H1 (cell line): ENCODE data around the gene CNR2. TPM values are rescaled to one million over a fixed set of nuclear protein-coding genes. Genes with fewer than 3 reads are reported as not detected.
A peak's percentile ranks its signal among the peaks of the same experiment; 100 is the strongest.

Experiments
- CTCF ChIA-PET: fragments of 300-600 bp; sonication (Branson Sonifier 250); formaldehyde crosslinking; loops from one replicate; lab custom pipeline; 2021; ENCODE audit not compliant: partially characterized antibody; lab: Charles Lee
- POLR2A ChIA-PET: fragments of 300-600 bp; sonication (Branson Sonifier 250); formaldehyde crosslinking; loops from one replicate; lab custom pipeline; 2021; ENCODE audit warnings: inconsistent platforms; ENCODE audit not compliant: partially characterized antibody; lab: Charles Lee
- DNase-seq, 2 experiments: peaks; one replicate each; pipeline versions ENCODE4 v3.0.0 to v3.0.0-alpha.2; 2010 to 2022; ENCODE audit warnings: low spot score in 2 of 2, low read depth in 1 of 2, mixed read lengths in 1 of 2
- FAIRE-seq: peaks from 2 replicates; lab custom pipeline; 2011; peaks lifted over from hg19 to GRCh38; lab: Jason Lieb, UNC
- H2AFZ ChIP-seq: 2 replicates; pipeline ENCODE4 v1.8.1; 2012; ENCODE audit warnings: low read length, inconsistent platforms
- H2AK5ac ChIP-seq: 2 replicates; pipeline ENCODE4 v1.6.1; 2013; ENCODE audit warnings: low read depth, low read length
- H2BK120ac ChIP-seq: replicated peaks from 2 replicates; pipeline ENCODE3; 2013; ENCODE audit warnings: low read depth, low read length, inconsistent platforms
- H2BK12ac ChIP-seq: 2 replicates; pipeline ENCODE4 v1.6.1; 2013; ENCODE audit warnings: low read depth, low read length
- H2BK15ac ChIP-seq: 2 replicates; pipeline ENCODE4 v1.6.1; 2013; ENCODE audit warnings: low read length
- H2BK20ac ChIP-seq: 2 replicates; pipeline ENCODE4 v1.6.1; 2013; ENCODE audit warnings: low read length
- H2BK5ac ChIP-seq: 2 replicates; pipeline ENCODE4 v1.6.1; 2013; ENCODE audit warnings: low read depth, low read length
- H3K14ac ChIP-seq: 2 replicates; pipeline ENCODE4 v1.6.1; 2013; ENCODE audit warnings: inconsistent platforms; ENCODE audit not compliant: insufficient read length
- H3K18ac ChIP-seq: 2 replicates; pipeline ENCODE4 v1.6.1; 2013; ENCODE audit warnings: low read length; ENCODE audit errors: extremely low read depth
- H3K23ac ChIP-seq: 2 replicates; pipeline ENCODE4 v1.6.1; 2013; ENCODE audit warnings: inconsistent platforms; ENCODE audit not compliant: insufficient read length
- H3K23me2 ChIP-seq: 2 replicates; pipeline ENCODE4 v1.6.1; 2013; ENCODE audit warnings: low read depth, low read length
- H3K27ac ChIP-seq: 2 replicates; pipeline ENCODE4 v1.6.1; 2011; ENCODE audit warnings: low read depth, low read length, inconsistent platforms
- H3K27me3 ChIP-seq, 4 experiments: replicated peaks in 1 of 4; 1 replicate in 1 of 4; 2 replicates in 3 of 4; pipeline versions ENCODE4 v1.6.1 to v1.8.1; 2011 to 2013; ENCODE audit warnings: low read length in 3 of 4, mild to moderate bottlenecking in 3 of 4, inconsistent platforms in 2 of 4, mixed read lengths in 2 of 4, moderate library complexity in 1 of 4; ENCODE audit not compliant: control insufficient read depth in 3 of 4, insufficient read depth in 3 of 4; ENCODE audit errors: extremely low read depth in 1 of 4
- H3K36me3 ChIP-seq, 4 experiments: 2 replicates each; pipeline versions ENCODE4 v1.6.1 to v1.8.1; 2011 to 2013; ENCODE audit warnings: mild to moderate bottlenecking in 4 of 4, low read length in 3 of 4, moderate library complexity in 2 of 4, control low read depth in 1 of 4, inconsistent platforms in 1 of 4; ENCODE audit not compliant: insufficient read depth in 4 of 4, control insufficient read depth in 2 of 4
- H3K4ac ChIP-seq: replicated peaks from 2 replicates; pipeline ENCODE3; 2013; ENCODE audit warnings: low read length, low read depth, mixed read lengths, inconsistent platforms; ENCODE audit not compliant: insufficient read length
- H3K4me1 ChIP-seq, 4 experiments: replicated peaks in 1 of 4; 1 replicate in 1 of 4; 2 replicates in 3 of 4; pipeline versions ENCODE4 v1.6.1 to v1.8.1; 2011 to 2013; ENCODE audit warnings: low read length in 3 of 4, inconsistent platforms in 2 of 4, mixed read lengths in 1 of 4; ENCODE audit not compliant: insufficient read depth in 4 of 4, control insufficient read depth in 3 of 4
- H3K4me2 ChIP-seq, 2 experiments: 2 replicates each; pipeline versions ENCODE4 v1.6.1 to v1.8.1; 2011 to 2013; ENCODE audit warnings: low read depth in 2 of 2, low read length in 2 of 2, control low read depth in 1 of 2, inconsistent platforms in 1 of 2, mild to moderate bottlenecking in 1 of 2; ENCODE audit not compliant: insufficient read depth in 1 of 2
- H3K4me3 ChIP-seq, 4 experiments: fragments of 200-600, 300-600 bp in 1 of 4; sonication (generic), shearing (Covaris generic), sonication (Bioruptor Twin) in 1 of 4; 2 replicates each; pipeline versions ENCODE4 v1.5.1 to v1.8.1; 2011 to 2016; ENCODE audit warnings: low read length in 4 of 4, low read depth in 3 of 4, control low read depth in 2 of 4, inconsistent platforms in 2 of 4, mild to moderate bottlenecking in 2 of 4, mixed read lengths in 1 of 4, moderate library complexity in 1 of 4; ENCODE audit not compliant: insufficient read depth in 2 of 4; ENCODE audit errors: extremely low read depth in 1 of 4
- H3K56ac ChIP-seq: replicated peaks from 2 replicates; pipeline ENCODE3; 2013; ENCODE audit warnings: low read depth, mild to moderate bottlenecking, mixed read lengths, low read length, inconsistent platforms; ENCODE audit not compliant: insufficient read length
- H3K79me1 ChIP-seq: 2 replicates; pipeline ENCODE4 v1.6.1; 2013; ENCODE audit warnings: low read depth, low read length, control low read depth
- H3K79me2 ChIP-seq, 2 experiments: 2 replicates each; pipeline versions ENCODE4 v1.6.1 to v1.8.1; 2012 to 2013; ENCODE audit warnings: low read length in 2 of 2, mild to moderate bottlenecking in 2 of 2, inconsistent platforms in 1 of 2; ENCODE audit not compliant: insufficient read depth in 2 of 2, control insufficient read depth in 1 of 2
- H3K9ac ChIP-seq, 4 experiments: replicated peaks in 1 of 4; 1 replicate in 1 of 4; 2 replicates in 3 of 4; pipeline versions ENCODE4 v1.6.1 to v1.8.1; 2011 to 2013; ENCODE audit warnings: low read depth in 3 of 4, low read length in 3 of 4, control low read depth in 2 of 4, mild to moderate bottlenecking in 2 of 4, moderate library complexity in 2 of 4, inconsistent platforms in 1 of 4; ENCODE audit errors: extremely low read depth in 1 of 4
- H3K9me3 ChIP-seq, 2 experiments: 2 replicates each; pipeline versions ENCODE4 v1.6.1 to v1.8.1; 2012 to 2013; ENCODE audit warnings: mild to moderate bottlenecking in 2 of 2, moderate library complexity in 2 of 2, control low read depth in 1 of 2, inconsistent platforms in 1 of 2, low read depth in 1 of 2, low read length in 1 of 2, mixed read lengths in 1 of 2; ENCODE audit not compliant: insufficient read depth in 2 of 2
- H4K20me1 ChIP-seq, 2 experiments: replicated peaks in 1 of 2; 2 replicates each; pipeline versions ENCODE3 to v1.8.1; 2011 to 2013; ENCODE audit warnings: inconsistent platforms in 2 of 2, low read length in 2 of 2, mild to moderate bottlenecking in 1 of 2; ENCODE audit not compliant: insufficient read depth in 2 of 2, control insufficient read depth in 1 of 2
- H4K5ac ChIP-seq: 2 replicates; pipeline ENCODE4 v1.6.1; 2013; ENCODE audit warnings: low read length, low read depth, mixed read lengths, inconsistent platforms; ENCODE audit not compliant: insufficient read length
- H4K8ac ChIP-seq: 2 replicates; pipeline ENCODE4 v1.8.0; 2013; ENCODE audit warnings: mild to moderate bottlenecking, moderate library complexity, low read length, inconsistent platforms; ENCODE audit not compliant: insufficient read depth; ENCODE audit errors: extremely low read depth
- H4K91ac ChIP-seq: replicated peaks from 2 replicates; pipeline ENCODE3; 2013; ENCODE audit warnings: low read length, mixed read lengths, inconsistent platforms; ENCODE audit not compliant: insufficient read length
- GABPA ChIP-seq: IDR thresholded peaks from 2 replicates; pipeline ENCODE4 v1.6.1; 2011; ENCODE audit warnings: mild to moderate bottlenecking, low read length, moderate library complexity, borderline replicate concordance; ENCODE audit not compliant: insufficient read depth
- SAP30 ChIP-seq: fragments of 300-600 bp; sonication (generic); IDR thresholded peaks from 2 replicates; pipeline ENCODE4 v1.7.1; 2012; ENCODE audit warnings: low read length, moderate library complexity, mild to moderate bottlenecking, inconsistent platforms; ENCODE audit not compliant: insufficient read depth, insufficient replicate concordance
- SP2 ChIP-seq: IDR thresholded peaks from 2 replicates; pipeline ENCODE4 v1.6.1; 2012; ENCODE audit warnings: mild to moderate bottlenecking, low read length, inconsistent platforms
- TCF12 ChIP-seq: IDR thresholded peaks from 2 replicates; pipeline ENCODE4 v1.6.1; 2011; ENCODE audit warnings: low read depth, mild to moderate bottlenecking, low read length
- WGBS, 2 experiments: shearing (Covaris generic) in 1 of 2; methylation state at CpG; one replicate each; pipeline versions ENCODE4 v1.1.6 to v1.1.7; 2013 to 2015; ENCODE audit warnings: low lambda C conversion rate in 2 of 2, mixed read lengths in 2 of 2, inconsistent platforms in 1 of 2, low coverage in 1 of 2, missing lambda C conversion rate in 1 of 2; ENCODE audit not compliant: insufficient replicate concordance in 2 of 2, insufficient coverage in 1 of 2, insufficient read length in 1 of 2; ENCODE audit errors: extremely low coverage in 1 of 2, missing lambda C conversion rate in 1 of 2; 5-methylcytosine and 5-hydroxymethylcytosine counted together
- polyA plus RNA-seq, 7 experiments: library from polyadenylated mRNA; depleted of rRNA in 3 of 7; stranded (reverse) in 5 of 7; unstranded in 2 of 7; fragments of >200 nt in 5 of 7; fragments of 200-250 nt in 2 of 7; gene quantifications; 1 replicate in 5 of 7; 2 replicates in 1 of 7; 4 replicates in 1 of 7; pipeline versions ENCODE4 v1.2.1 to v1.2.3, GENCODE V29; 2011 to 2013; ENCODE audit warnings: missing spikeins in 2 of 7, mixed read lengths in 2 of 7
- total RNA-seq: library from RNA; stranded (reverse); fragmentation: NEBNext Ultra II Directional; extraction: Animal tissue kit (Norgen Biotek cat#: 25700); gene quantifications from 2 replicates; pipeline ENCODE4 v1.2.1, GENCODE V29; 2021
- TF ChIP-seq, protein P1 (sequence below): IDR thresholded peaks from 2 replicates; pipeline ENCODE4 v1.6.1; 2011; ENCODE audit warnings: low read depth, mild to moderate bottlenecking, low read length; ENCODE audit not compliant: insufficient read depth

Gene CNR2
- total and polyA plus RNA-seq, 2 of the 8 experiments (the other 6 are each of a cell fraction or from before 2014, with no cell fraction given): not detected

DNA sequence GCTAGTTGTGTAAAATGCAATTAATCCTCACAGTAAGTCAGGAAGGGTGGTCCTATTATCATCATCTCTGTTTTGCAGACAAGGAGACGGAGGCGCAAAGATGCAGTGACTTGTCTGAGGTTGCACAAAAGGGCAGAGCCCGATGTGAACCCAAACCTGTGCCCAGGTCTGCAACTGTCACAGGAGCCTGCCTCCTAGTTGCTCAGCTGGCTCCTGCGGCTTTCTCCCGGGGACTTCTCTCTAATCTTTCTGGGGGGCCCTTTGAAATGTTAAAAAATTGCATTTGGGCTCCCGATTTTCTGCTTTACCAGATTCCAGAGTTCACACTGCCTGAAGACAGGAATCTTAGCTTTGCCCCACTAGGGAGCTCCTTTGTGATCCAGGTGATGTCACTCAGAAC, 9.4 kb downstream of the CNR2 start:
- no peak overlapping the region for H3K27ac ChIP-seq
- no peak overlapping the region for H3K23ac ChIP-seq
- no peak overlapping the region for H2BK5ac ChIP-seq
- H3K18ac ChIP-seq: no peak overlapping the region
- H2AFZ ChIP-seq: no peak overlapping the region
- H4K8ac ChIP-seq: no peak overlapping the region
- no peak overlapping the region for H3K9ac ChIP-seq
- H3K4me1 ChIP-seq: peaks cover 8 to 15% (median 9%) of the 10 kb centered on the region in 4 experiments
- CTCF ChIA-PET: interaction anchor here (0.6 to 1.3 kb wide), 5 partner anchors 13 to 134 kb away, joined by 3 to 4 read pairs (median 3); no protein-coding TSS in a partner anchor
- no peaks in the 10 kb centered on the region for H3K9me3 ChIP-seq
- H3K27me3 ChIP-seq: peaks cover 5 to 34% (median 27%) of the 10 kb centered on the region in 4 experiments
- POLR2A ChIA-PET: interaction anchor here (0.7 to 1.1 kb wide), 4 partner anchors 70 to 248 kb away, joined by 3 to 4 read pairs (median 3); partner anchors contain the start of gene PITHD1
- no peak overlapping the region for H4K91ac ChIP-seq
- no peak overlapping the region for H2BK120ac ChIP-seq
- H2BK20ac ChIP-seq: no peak overlapping the region
- no peaks in the 10 kb centered on the region for H3K79me1 ChIP-seq
- no peaks in the 10 kb centered on the region for H4K20me1 ChIP-seq
- H3K4ac ChIP-seq: no peak overlapping the region
- no peaks in the 10 kb centered on the region for H3K79me2 ChIP-seq
- peak overlapping the region in 1 of 4 experiments; percentile 55; a peak in 1 of 8 replicates for H3K4me3 ChIP-seq
- 43% methylated on average over 6 of the region's 6 CpGs; no CpG with 5 or more reads in 1 of the 2 experiments for WGBS, 2 experiments
- TF ChIP-seq, protein P1, sequence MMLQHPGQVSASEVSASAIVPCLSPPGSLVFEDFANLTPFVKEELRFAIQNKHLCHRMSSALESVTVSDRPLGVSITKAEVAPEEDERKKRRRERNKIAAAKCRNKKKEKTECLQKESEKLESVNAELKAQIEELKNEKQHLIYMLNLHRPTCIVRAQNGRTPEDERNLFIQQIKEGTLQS: no peak
- TF ChIP-seq SAP30: peak; percentile 11
- no peak for TF ChIP-seq SP2
- no peak for TF ChIP-seq TCF12
- no peak for TF ChIP-seq GABPA
- no peaks in the 10 kb centered on the region; a peak in 1 of 8 replicates for H3K36me3 ChIP-seq
- no peak overlapping the region for H4K5ac ChIP-seq
- no peak for DNase-seq
- FAIRE-seq: no peak
- no peak overlapping the region for H3K56ac ChIP-seq
- H2BK12ac ChIP-seq: no peak overlapping the region
- H2BK15ac ChIP-seq: no peak overlapping the region
- H2AK5ac ChIP-seq: no peak overlapping the region
- peak overlapping the region; percentile 67 to 68; a peak in 3 of 4 replicates for H3K4me2 ChIP-seq
- H3K14ac ChIP-seq: no peak overlapping the region
- peaks cover 2% of the 10 kb centered on the region; the same call in 1 of the 2 replicates for H3K23me2 ChIP-seq
